D721Med (cell line): ENCODE measurements around the gene NAV2.

Experiments
- DNase-seq: peaks from one replicate; pipeline ENCODE4 v3.0.0; 2011; ENCODE audit warnings: low spot score; ENCODE audit not compliant: insufficient read length
- FAIRE-seq: peaks from 2 replicates; lab custom pipeline; 2011; peaks lifted over from hg19 to GRCh38; lab: Jason Lieb, UNC
- CTCF ChIP-seq: IDR thresholded peaks from 2 replicates; pipeline ENCODE4 v1.5.1; 2012; ENCODE audit warnings: mild to moderate bottlenecking, control low read depth; ENCODE audit not compliant: insufficient read depth; ENCODE audit errors: missing control alignments

The NAV2 gene

GRCh38 chr11:20117291-20117690 is 404.7 kb downstream of the NAV2 start:
- TF ChIP-seq CTCF = no peak
- no peak for FAIRE-seq
- no peak for DNase-seq

- DNase-seq = no peak
- no peak for TF ChIP-seq CTCF
- FAIRE-seq = no peak
Observed at GRCh38 chr11:20118209-20118608, 405.6 kb downstream of the NAV2 start.

GRCh38 chr11:20119315-20119714 is 406.7 kb downstream of the NAV2 start:
- no peak for TF ChIP-seq CTCF
- FAIRE-seq (no peak), DNase-seq (no peak)

GRCh38 chr11:20120134-20120925 is 407.7 kb downstream of the NAV2 start:
- no peak for TF ChIP-seq CTCF
- FAIRE-seq (no peak), DNase-seq (no peak)

GRCh38 chr11:20122131-20122530 is 409.5 kb downstream of the NAV2 start:
- DNase-seq (no peak), FAIRE-seq (no peak)
- TF ChIP-seq CTCF = no peak

- DNase-seq (no peak), FAIRE-seq (no peak)
- TF ChIP-seq CTCF = no peak
Observed at GRCh38 chr11:20125927-20126326, 413.3 kb downstream of the NAV2 start.

GRCh38 chr11:20126724-20127123 is 414.1 kb downstream of the NAV2 start:
- DNase-seq = no peak
- no peak for TF ChIP-seq CTCF
- no peak for FAIRE-seq
